PFSK-1 (cell line): ENCODE data around the gene IL1R1.

Source experiments
- POLR2AphosphoS5 ChIP-seq: IDR thresholded peaks from 2 replicates; pipeline ENCODE4 v1.6.1; 2012; ENCODE audit warnings: low read depth, mild to moderate bottlenecking, control low read depth, low read length, moderate library complexity
- REST ChIP-seq, 2 experiments: IDR thresholded peaks; 2 replicates each; pipeline versions ENCODE4 v1.6.1 to v1.8.0; 2011 to 2012; ENCODE audit warnings: low read depth in 2 of 2, low read length in 2 of 2, control low read depth in 1 of 2, inconsistent platforms in 1 of 2, mild to moderate bottlenecking in 1 of 2, moderate library complexity in 1 of 2; ENCODE audit not compliant: insufficient read depth in 1 of 2
- SIN3A ChIP-seq: IDR thresholded peaks from 2 replicates; pipeline ENCODE4 v1.6.1; 2012; ENCODE audit warnings: mild to moderate bottlenecking, low read length, moderate library complexity, borderline replicate concordance; ENCODE audit not compliant: insufficient read depth
- TAF1 ChIP-seq: IDR thresholded peaks from 2 replicates; pipeline ENCODE4 v1.6.1; 2012; ENCODE audit warnings: low read length, control low read depth, borderline replicate concordance; ENCODE audit not compliant: insufficient read depth

GRCh38 chr2:102184568-102184967 lies 42.0 kb downstream of the IL1R1 start:
- no peak for TF ChIP-seq POLR2AphosphoS5
- no peak for TF ChIP-seq REST (IDR thresholded peaks at IDR 0.05; ENCODE audit: insufficient read depth in 1 of 2, low read depth in 2 of 2, low read length in 2 of 2)
- TF ChIP-seq SIN3A = no peak
- TF ChIP-seq TAF1 = no peak
